K562 (cell line): Measurements from ENCODE around the gene RAD23B. TPM values are rescaled to one million over a fixed set of nuclear protein-coding genes. Genes with fewer than 3 reads are reported as not detected.
A peak's percentile ranks its signal among the peaks of the same experiment; 100 is the strongest.

Experiments used
- COPS2 ChIP-seq: fragments of 450-650 bp; conservative IDR thresholded peaks from 2 replicates; pipeline ENCODE4 v1.6.1; 2016; ENCODE audit warnings: mild to moderate bottlenecking, moderate library complexity
- HDAC6 ChIP-seq: IDR thresholded peaks from 2 replicates; pipeline ENCODE4 v1.6.1; 2012; ENCODE audit warnings: low read depth, mild to moderate bottlenecking, control low read depth, inconsistent platforms, low read length, moderate library complexity
- KDM4B ChIP-seq, 2 experiments: fragments of 450-650 bp in 1 of 2; sonication (generic) in 1 of 2; IDR thresholded peaks; 2 replicates each; pipeline ENCODE4 v1.6.1; 2016 to 2017; ENCODE audit warnings: borderline replicate concordance in 2 of 2, antibody characterized with exemption in 1 of 2, low read depth in 1 of 2, mild to moderate bottlenecking in 1 of 2
- NR2C1 ChIP-seq, 2 experiments: fragments of 450-650 bp; IDR thresholded peaks; 2 replicates each; pipeline ENCODE4 v1.6.1; 2017; ENCODE audit warnings: mild to moderate bottlenecking in 2 of 2, antibody characterized with exemption in 1 of 2, inconsistent platforms in 1 of 2, missing compliant biosample characterization in 1 of 2, missing genetic modification characterization in 1 of 2
- SMARCA4 ChIP-seq: fragments of 450-650 bp; IDR thresholded peaks from 2 replicates; pipeline ENCODE4 v1.6.1; 2016
- TAF9B ChIP-seq: fragments of 450-650 bp; IDR thresholded peaks from 2 replicates; pipeline ENCODE4 v1.6.1; 2018; ENCODE audit warnings: mild to moderate bottlenecking; ENCODE audit not compliant: partially characterized antibody
- TRIM24 ChIP-seq, 2 experiments: fragments of 450-650 bp; IDR thresholded peaks; 2 replicates each; pipeline ENCODE4 v1.6.1; 2016
- ZFP36 ChIP-seq: fragments of 150-350 bp; IDR thresholded peaks from 2 replicates; pipeline ENCODE4 v1.6.1; 2018; ENCODE audit warnings: low read length, low read depth; ENCODE audit not compliant: partially characterized antibody
- ZFX ChIP-seq: sonication (generic); formaldehyde crosslinking; IDR thresholded peaks from 2 replicates; pipeline ENCODE4 v1.8.0; 2022; ENCODE audit warnings: mild to moderate bottlenecking, missing genetic modification reagents, moderate library complexity
- ZNF146 ChIP-seq: IDR thresholded peaks from one replicate; pipeline ENCODE4 v1.6.1; 2018; ENCODE audit warnings: missing compliant biosample characterization; ENCODE audit not compliant: unreplicated experiment
- ZNF23 ChIP-seq: fragments of 250-450 bp; sonication (Bioruptor Pico); IDR thresholded peaks from 2 replicates; pipeline ENCODE4 v1.4.0; 2020; ENCODE audit warnings: mild to moderate bottlenecking
- ZNF324 ChIP-seq: fragments of 250-450 bp; sonication (Bioruptor Pico); IDR thresholded peaks from 2 replicates; pipeline ENCODE4 v1.4.0; 2020; ENCODE audit warnings: mild to moderate bottlenecking
- polyA plus RNA-seq, 8 experiments: library from polyadenylated mRNA; depleted of rRNA in 4 of 8; stranded (reverse) in 5 of 8; unstranded in 3 of 8; fragments of >200 nt; fragmentation: Nextera tagmentation in 2 of 8; fragmentation: Illumina TruSeq in 1 of 8; extraction: Ambion mirVana in 2 of 8; extraction: Trizol in 1 of 8; gene quantifications; 2 replicates each; pipeline versions ENCODE4 v1.2.1 to v1.2.3, GENCODE V29; 2011 to 2014; ENCODE audit warnings: inconsistent platforms in 1 of 8, missing spikeins in 1 of 8
- total RNA-seq, 7 experiments: library from RNA; depleted of rRNA in 6 of 7; stranded (reverse); fragments of >200 nt in 6 of 7; fragmentation: Illumina TruSeq in 2 of 7; extraction: Trizol in 2 of 7; gene quantifications; 2 replicates each; pipeline versions ENCODE4 v1.2.1 to v1.2.3, GENCODE V29; 2011 to 2021; ENCODE audit warnings: low replicate concordance in 1 of 7
- TF ChIP-seq, protein P1 (sequence below): fragments of 250-450 bp; sonication (Bioruptor Pico); IDR thresholded peaks from 2 replicates; pipeline ENCODE4 v1.4.0; 2020; ENCODE audit warnings: mild to moderate bottlenecking
- TF ChIP-seq, protein P2 (sequence below): fragments of 450-650 bp; IDR thresholded peaks from 2 replicates; pipeline ENCODE4 v1.6.1; 2014; ENCODE audit warnings: low read depth, mild to moderate bottlenecking, moderate library complexity, borderline replicate concordance
- TF ChIP-seq, protein P3 (sequence below): fragments of 250-450 bp; sonication (Bioruptor Pico); IDR thresholded peaks from 2 replicates; pipeline ENCODE4 v1.4.0; 2020
- TF ChIP-seq, protein P4 (sequence below): fragments of 450-650 bp; IDR thresholded peaks from 2 replicates; pipeline ENCODE4 v1.7.0; 2016; ENCODE audit warnings: borderline replicate concordance

RAD23B gene
- total and polyA plus RNA-seq, 9 of the 15 experiments (the other 6 are each of a cell fraction or from before 2014, with no cell fraction given): 14.5 to 184 (median 114) TPM

DNA sequence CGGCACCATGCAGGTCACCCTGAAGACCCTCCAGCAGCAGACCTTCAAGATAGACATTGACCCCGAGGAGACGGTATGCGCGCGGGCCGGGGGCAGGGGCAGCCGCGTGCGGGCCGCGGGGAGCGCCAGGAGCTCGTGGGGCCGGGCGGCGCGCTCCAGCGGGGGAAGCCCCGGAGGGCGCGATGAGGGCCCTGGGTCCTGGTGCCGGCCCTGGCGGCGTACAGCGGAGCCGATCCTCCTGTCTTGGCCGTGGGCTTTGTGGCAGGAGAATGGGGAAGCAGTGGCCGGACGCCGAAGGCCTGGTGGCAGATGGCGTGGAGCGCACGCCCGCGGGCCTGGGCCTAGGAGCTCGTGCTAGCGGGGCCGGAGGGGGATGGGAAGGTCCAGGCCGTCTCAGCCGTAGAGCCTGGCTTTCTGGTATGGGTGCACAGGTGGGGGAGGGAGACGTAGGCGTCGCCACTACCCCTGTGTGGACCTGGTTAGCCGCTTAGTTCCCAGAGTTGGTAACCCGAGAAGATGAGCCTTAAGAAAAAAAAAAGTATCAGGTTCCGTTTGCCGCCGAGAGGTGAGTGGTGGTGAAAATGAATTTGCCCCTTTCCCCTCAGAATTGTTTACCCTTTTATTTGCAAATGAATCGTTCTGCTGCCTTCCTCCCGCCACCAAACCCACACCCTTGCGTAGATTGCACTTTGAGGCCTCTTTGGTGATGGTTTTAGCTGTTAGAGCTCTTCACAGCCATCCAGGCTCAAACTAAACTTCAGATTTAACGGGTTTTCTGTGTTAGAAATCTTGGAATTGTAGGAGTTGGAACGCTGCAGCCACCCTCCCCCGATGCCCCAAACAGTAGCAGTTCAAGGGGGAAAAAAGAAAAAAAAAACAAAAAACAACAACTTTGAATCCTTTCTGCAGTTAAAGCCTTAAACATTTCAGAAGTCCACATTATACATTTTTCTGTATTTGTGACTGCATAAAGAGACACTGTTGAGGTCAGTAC, 841 bp downstream of the RAD23B start (continued):
- TF ChIP-seq, protein P1, sequence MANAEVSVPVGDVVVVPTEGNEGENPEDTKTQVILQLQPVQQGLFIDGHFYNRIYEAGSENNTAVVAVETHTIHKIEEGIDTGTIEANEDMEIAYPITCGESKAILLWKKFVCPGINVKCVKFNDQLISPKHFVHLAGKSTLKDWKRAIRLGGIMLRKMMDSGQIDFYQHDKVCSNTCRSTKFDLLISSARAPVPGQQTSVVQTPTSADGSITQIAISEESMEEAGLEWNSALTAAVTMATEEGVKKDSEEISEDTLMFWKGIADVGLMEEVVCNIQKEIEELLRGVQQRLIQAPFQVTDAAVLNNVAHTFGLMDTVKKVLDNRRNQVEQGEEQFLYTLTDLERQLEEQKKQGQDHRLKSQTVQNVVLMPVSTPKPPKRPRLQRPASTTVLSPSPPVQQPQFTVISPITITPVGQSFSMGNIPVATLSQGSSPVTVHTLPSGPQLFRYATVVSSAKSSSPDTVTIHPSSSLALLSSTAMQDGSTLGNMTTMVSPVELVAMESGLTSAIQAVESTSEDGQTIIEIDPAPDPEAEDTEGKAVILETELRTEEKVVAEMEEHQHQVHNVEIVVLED (CRISPR knock-in tag): no peak
- no peak for TF ChIP-seq ZFP36
- TF ChIP-seq, protein P2, sequence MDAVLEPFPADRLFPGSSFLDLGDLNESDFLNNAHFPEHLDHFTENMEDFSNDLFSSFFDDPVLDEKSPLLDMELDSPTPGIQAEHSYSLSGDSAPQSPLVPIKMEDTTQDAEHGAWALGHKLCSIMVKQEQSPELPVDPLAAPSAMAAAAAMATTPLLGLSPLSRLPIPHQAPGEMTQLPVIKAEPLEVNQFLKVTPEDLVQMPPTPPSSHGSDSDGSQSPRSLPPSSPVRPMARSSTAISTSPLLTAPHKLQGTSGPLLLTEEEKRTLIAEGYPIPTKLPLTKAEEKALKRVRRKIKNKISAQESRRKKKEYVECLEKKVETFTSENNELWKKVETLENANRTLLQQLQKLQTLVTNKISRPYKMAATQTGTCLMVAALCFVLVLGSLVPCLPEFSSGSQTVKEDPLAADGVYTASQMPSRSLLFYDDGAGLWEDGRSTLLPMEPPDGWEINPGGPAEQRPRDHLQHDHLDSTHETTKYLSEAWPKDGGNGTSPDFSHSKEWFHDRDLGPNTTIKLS: peak; percentile 45; the same call in 1 of the 2 replicates
- TF ChIP-seq, protein P3, sequence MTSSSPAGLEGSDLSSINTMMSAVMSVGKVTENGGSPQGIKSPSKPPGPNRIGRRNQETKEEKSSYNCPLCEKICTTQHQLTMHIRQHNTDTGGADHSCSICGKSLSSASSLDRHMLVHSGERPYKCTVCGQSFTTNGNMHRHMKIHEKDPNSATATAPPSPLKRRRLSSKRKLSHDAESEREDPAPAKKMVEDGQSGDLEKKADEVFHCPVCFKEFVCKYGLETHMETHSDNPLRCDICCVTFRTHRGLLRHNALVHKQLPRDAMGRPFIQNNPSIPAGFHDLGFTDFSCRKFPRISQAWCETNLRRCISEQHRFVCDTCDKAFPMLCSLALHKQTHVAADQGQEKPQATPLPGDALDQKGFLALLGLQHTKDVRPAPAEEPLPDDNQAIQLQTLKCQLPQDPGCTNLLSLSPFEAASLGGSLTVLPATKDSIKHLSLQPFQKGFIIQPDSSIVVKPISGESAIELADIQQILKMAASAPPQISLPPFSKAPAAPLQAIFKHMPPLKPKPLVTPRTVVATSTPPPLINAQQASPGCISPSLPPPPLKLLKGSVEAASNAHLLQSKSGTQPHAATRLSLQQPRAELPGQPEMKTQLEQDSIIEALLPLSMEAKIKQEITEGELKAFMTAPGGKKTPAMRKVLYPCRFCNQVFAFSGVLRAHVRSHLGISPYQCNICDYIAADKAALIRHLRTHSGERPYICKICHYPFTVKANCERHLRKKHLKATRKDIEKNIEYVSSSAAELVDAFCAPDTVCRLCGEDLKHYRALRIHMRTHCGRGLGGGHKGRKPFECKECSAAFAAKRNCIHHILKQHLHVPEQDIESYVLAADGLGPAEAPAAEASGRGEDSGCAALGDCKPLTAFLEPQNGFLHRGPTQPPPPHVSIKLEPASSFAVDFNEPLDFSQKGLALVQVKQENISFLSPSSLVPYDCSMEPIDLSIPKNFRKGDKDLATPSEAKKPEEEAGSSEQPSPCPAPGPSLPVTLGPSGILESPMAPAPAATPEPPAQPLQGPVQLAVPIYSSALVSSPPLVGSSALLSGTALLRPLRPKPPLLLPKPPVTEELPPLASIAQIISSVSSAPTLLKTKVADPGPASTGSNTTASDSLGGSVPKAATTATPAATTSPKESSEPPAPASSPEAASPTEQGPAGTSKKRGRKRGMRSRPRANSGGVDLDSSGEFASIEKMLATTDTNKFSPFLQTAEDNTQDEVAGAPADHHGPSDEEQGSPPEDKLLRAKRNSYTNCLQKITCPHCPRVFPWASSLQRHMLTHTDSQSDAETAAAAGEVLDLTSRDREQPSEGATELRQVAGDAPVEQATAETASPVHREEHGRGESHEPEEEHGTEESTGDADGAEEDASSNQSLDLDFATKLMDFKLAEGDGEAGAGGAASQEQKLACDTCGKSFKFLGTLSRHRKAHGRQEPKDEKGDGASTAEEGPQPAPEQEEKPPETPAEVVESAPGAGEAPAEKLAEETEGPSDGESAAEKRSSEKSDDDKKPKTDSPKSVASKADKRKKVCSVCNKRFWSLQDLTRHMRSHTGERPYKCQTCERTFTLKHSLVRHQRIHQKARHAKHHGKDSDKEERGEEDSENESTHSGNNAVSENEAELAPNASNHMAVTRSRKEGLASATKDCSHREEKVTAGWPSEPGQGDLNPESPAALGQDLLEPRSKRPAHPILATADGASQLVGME (CRISPR knock-in tag): no peak
- 0 out of 4 replicates have a peak, but pooled peaks of 1 of the 2 experiments have one; percentile 11 for TF ChIP-seq TRIM24 (IDR thresholded peaks at IDR 0.05)
- no peak for TF ChIP-seq SMARCA4
- TF ChIP-seq COPS2: no peak
- no peak for TF ChIP-seq HDAC6
- TF ChIP-seq ZFX (CRISPR knock-in tag): peak; percentile 96
- peak; percentile 8 for TF ChIP-seq TAF9B
- no peak for TF ChIP-seq KDM4B (IDR thresholded peaks at IDR 0.05; ENCODE audit: borderline replicate concordance in 2 of 2, low read depth in 1 of 2)
- TF ChIP-seq ZNF146 (CRISPR knock-in tag): no peak
- TF ChIP-seq NR2C1 (IDR thresholded peaks at IDR 0.05): no peak
- no peak for TF ChIP-seq NR2C1 (tag; IDR thresholded peaks at IDR 0.05)
- no peak for TF ChIP-seq ZNF324 (CRISPR knock-in tag)
- TF ChIP-seq, protein P4, sequence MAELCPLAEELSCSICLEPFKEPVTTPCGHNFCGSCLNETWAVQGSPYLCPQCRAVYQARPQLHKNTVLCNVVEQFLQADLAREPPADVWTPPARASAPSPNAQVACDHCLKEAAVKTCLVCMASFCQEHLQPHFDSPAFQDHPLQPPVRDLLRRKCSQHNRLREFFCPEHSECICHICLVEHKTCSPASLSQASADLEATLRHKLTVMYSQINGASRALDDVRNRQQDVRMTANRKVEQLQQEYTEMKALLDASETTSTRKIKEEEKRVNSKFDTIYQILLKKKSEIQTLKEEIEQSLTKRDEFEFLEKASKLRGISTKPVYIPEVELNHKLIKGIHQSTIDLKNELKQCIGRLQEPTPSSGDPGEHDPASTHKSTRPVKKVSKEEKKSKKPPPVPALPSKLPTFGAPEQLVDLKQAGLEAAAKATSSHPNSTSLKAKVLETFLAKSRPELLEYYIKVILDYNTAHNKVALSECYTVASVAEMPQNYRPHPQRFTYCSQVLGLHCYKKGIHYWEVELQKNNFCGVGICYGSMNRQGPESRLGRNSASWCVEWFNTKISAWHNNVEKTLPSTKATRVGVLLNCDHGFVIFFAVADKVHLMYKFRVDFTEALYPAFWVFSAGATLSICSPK: no peak
- TF ChIP-seq ZNF23 (CRISPR knock-in tag): no peak
